DMS79 treated with DMSO at 0.1 percent for 48 hours (cell line): ENCODE results near the gene PDHA1.

Source experiments
- DNase-seq: peaks from one replicate; lab custom pipeline; 2025; lab: John Stamatoyannopoulos, UW

PDHA1 gene

DNA sequence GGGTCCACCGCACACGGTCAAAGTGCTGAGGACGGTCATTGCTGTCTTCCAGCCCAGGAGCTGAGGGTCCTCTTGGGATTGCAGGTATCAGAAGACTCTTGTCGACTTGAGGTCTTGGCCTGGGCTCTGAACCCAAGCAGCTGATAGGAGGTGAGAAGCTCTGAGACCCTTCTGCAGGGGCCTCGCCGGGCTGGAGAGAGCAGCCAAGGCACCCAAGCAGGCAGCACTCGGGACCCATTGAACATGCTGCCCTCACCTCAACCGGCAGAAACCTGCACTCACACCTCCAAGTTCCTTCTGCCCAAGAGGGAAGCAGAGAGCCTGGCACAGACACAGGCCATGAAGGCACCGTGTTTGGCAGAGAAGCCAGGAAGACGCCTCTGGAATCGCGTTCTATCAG is 34.1 kb downstream of the PDHA1 start:
- DNase-seq = no peak

GRCh38 chrX:19381326-19381725 is 37.6 kb downstream of the PDHA1 start:
- DNase-seq = no peak

DNA sequence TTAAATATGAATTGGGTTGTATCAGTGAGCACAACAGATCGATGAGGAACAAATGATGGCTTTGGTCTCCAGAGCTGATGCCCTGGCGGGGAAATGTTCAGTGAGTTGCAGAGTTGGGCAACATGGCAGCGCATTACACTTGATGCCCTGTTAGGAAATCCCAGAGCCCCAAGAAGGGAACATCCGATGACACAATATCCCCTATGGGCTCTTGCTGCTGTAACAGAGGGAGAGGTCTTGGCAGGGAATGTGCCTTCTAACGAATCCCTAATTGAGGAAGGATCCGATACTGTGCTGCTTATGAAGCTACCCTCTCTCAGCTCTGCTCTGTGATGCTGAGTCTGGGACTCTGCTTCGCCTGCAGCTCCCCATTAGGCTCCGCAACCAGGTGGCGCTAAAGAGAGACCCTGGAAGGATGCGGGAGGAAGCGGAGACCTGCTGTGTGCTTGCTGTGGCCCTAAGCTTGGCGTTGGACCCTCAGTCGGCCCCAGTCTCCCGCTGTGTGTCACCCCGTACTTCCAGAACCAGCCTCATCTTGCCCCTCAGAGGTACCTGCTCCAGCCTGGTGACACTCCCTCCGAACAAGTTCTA is 38.9 kb downstream of the PDHA1 start:
- no peak for DNase-seq

- DNase-seq = no peak
Observed at GRCh38 chrX:19386679-19387078, 43.0 kb downstream of the PDHA1 start.

DNA sequence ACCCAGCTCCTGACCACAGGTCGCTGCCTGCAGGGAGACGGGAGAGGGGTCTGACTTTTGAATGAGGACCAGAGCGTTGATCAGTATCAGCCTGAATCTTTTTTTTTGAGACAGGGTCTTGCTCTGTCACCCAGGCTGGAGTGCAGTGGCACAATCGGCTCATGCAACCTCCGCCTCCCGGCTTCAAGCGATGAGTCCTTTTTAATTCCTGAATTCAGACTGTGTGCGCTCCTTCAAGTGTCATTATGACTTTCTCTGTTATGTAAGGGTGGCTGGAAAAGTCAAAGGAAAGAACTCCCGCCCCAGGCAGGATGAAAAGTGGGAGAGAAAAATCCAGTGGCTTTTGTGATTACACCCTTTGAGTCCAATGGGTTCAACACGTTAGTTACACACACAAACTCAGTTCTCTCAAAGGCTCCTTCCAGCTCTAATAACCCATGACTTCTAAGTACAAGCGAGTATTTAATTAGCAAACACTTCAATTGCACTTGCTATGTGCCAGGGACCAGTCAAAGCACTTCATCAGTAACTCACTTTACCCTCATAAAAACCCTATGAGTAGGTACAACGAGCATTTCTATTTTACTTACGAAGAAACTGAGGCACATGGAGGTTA is 44.4 kb downstream of the PDHA1 start:
- peak; percentile 54 for DNase-seq

DNA sequence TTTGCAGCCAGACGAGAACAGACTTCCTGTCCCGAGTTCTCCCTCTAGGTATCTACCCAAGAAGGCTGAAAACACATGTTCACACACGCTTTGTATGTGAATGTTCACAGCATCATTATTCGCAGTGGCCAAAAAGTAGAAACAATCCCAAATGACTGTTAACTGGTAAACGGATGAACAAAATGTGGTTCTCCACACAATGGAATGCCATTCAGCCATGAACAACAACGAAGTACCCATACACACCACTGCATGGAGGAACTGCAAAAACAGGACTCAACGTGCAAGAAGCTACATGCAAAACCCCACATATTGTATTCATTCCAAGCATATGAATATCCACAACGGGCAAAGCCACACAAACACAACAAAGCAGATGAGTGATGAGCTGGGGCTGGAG is 45.0 kb downstream of the PDHA1 start:
- peak; percentile 11 for DNase-seq

- no peak for DNase-seq
Observed at GRCh38 chrX:19389227-19389845, 45.6 kb downstream of the PDHA1 start.

DNA sequence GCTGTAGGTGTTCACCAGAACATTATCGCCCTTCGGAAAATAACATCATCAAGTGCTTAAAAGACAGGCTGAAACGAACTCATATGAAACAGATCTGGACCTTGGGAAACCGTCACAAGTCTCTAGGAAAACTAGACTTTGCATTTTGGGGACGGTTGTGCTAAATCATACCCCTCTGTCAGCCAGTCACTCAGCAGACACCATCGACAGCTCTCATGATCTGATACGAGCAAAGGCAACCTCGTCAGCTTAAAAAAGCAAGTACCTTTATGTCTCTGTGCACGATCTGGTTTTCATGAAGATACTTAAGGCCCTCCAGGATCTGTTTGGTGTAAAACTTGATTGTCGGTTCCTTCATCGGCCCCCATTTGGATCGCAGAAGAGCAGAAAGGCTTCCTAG is 48.4 kb downstream of the PDHA1 start:
- no peak for DNase-seq

GRCh38 chrX:19392703-19393102 is 49.0 kb downstream of the PDHA1 start:
- no peak for DNase-seq

DNA sequence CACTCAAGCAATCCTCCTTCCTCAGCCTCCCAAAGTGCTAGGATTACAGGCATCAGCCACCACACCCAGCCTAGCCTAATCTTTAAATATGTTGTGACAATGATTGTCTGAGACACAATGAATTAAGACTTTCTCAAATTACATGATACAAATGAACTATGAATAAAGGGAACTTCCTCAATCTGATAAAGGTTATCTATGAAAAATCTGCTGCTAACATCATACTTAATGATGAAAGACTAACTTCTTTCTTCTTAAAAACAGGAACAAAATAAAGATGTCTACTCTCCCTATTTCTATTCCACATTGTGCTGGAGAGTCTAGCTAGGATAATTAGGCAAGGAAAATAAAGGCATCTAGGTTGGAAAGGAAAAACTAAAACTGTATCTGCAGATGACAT is 60.0 kb downstream of the PDHA1 start:
- DNase-seq = no peak

- DNase-seq = no peak
Observed at GRCh38 chrX:19410259-19410658, 66.5 kb downstream of the PDHA1 start.
